H9 (cell line): ENCODE measurements around the gene ATG13. TPM values are rescaled to one million over a fixed set of nuclear protein-coding genes. Genes with fewer than 3 reads are reported as not detected.

Experiments used
- DNase-seq: peaks from one replicate; pipeline ENCODE4 v3.0.0-alpha.2; 2017
- H2AFZ ChIP-seq: one replicate; pipeline ENCODE4 v1.6.1; 2013; ENCODE audit warnings: mild to moderate bottlenecking, low read length, control low read depth, moderate library complexity
- H2AK5ac ChIP-seq: 2 replicates; pipeline ENCODE4 v1.6.1; 2013; ENCODE audit warnings: low read length, control low read depth, mixed read lengths; ENCODE audit not compliant: insufficient read length
- H2BK120ac ChIP-seq: one replicate; pipeline ENCODE4 v1.6.1; 2013; ENCODE audit warnings: low read depth, mild to moderate bottlenecking, low read length, control low read depth, inconsistent platforms; ENCODE audit not compliant: poor library complexity, severe bottlenecking
- H2BK12ac ChIP-seq: 2 replicates; pipeline ENCODE4 v1.6.1; 2013; ENCODE audit warnings: low read length, control low read depth, mixed read lengths, low read depth; ENCODE audit not compliant: insufficient read length
- H2BK15ac ChIP-seq: 2 replicates; pipeline ENCODE4 v1.6.1; 2013; ENCODE audit warnings: low read depth, low read length, control low read depth
- H2BK20ac ChIP-seq: one replicate; pipeline ENCODE4 v1.6.1; 2013; ENCODE audit warnings: low read depth, mild to moderate bottlenecking, low read length, control low read depth, inconsistent platforms; ENCODE audit not compliant: poor library complexity, severe bottlenecking
- H2BK5ac ChIP-seq: 2 replicates; pipeline ENCODE4 v1.6.1; 2013; ENCODE audit warnings: low read length, control low read depth, mixed read lengths; ENCODE audit not compliant: insufficient read length
- H3K14ac ChIP-seq: 2 replicates; pipeline ENCODE4 v1.6.1; 2013; ENCODE audit warnings: low read length, control low read depth; ENCODE audit not compliant: insufficient read depth
- H3K18ac ChIP-seq: 2 replicates; pipeline ENCODE4 v1.6.1; 2013; ENCODE audit warnings: low read depth, mild to moderate bottlenecking, mixed read lengths, low read length, control low read depth; ENCODE audit not compliant: insufficient read length
- H3K23ac ChIP-seq: 2 replicates; pipeline ENCODE4 v1.6.1; 2013; ENCODE audit warnings: low read length, control low read depth, mixed read lengths, low read depth; ENCODE audit not compliant: insufficient read length
- H3K23me2 ChIP-seq: 2 replicates; pipeline ENCODE4 v1.6.1; 2013; ENCODE audit warnings: low read depth, mild to moderate bottlenecking, mixed read lengths, low read length, control low read depth; ENCODE audit not compliant: insufficient read length, poor library complexity, severe bottlenecking
- H3K27ac ChIP-seq: 2 replicates; pipeline ENCODE4 v1.5.1; 2013; ENCODE audit warnings: low read length, control low read depth, mixed read lengths, low read depth; ENCODE audit not compliant: insufficient read length
- H3K27me3 ChIP-seq: 2 replicates; pipeline ENCODE4 v1.6.1; 2013; ENCODE audit warnings: low read length, control low read depth, inconsistent platforms; ENCODE audit not compliant: insufficient read depth
- H3K4ac ChIP-seq: 2 replicates; pipeline ENCODE4 v1.6.1; 2013; ENCODE audit warnings: low read depth, mild to moderate bottlenecking, control low read depth, inconsistent platforms, low read length, moderate library complexity
- H3K4me1 ChIP-seq: 2 replicates; pipeline ENCODE4 v1.6.1; 2013; ENCODE audit warnings: low read length, control low read depth, inconsistent platforms; ENCODE audit not compliant: insufficient read depth
- H3K4me2 ChIP-seq: 2 replicates; pipeline ENCODE4 v1.6.1; 2013; ENCODE audit warnings: low read length, control low read depth, mixed read lengths; ENCODE audit not compliant: insufficient read length, insufficient read depth
- H3K56ac ChIP-seq: 2 replicates; pipeline ENCODE4 v1.6.1; 2013; ENCODE audit warnings: low read depth, mild to moderate bottlenecking, mixed read lengths, low read length, control low read depth; ENCODE audit not compliant: insufficient read length
- H3K79me1 ChIP-seq: 2 replicates; pipeline ENCODE4 v1.6.1; 2013; ENCODE audit warnings: low read depth, mild to moderate bottlenecking, moderate library complexity, low read length, control low read depth, inconsistent platforms; ENCODE audit not compliant: insufficient read depth, poor library complexity, severe bottlenecking
- H3K79me2 ChIP-seq: 2 replicates; pipeline ENCODE4 v1.6.1; 2013; ENCODE audit warnings: low read length, control low read depth, inconsistent platforms; ENCODE audit not compliant: insufficient read depth
- H3K9ac ChIP-seq: 2 replicates; pipeline ENCODE4 v1.6.1; 2013; ENCODE audit warnings: low read length, control low read depth, mixed read lengths; ENCODE audit not compliant: insufficient read length; ENCODE audit errors: extremely low read depth
- H3K9me3 ChIP-seq: one replicate; pipeline ENCODE4 v1.6.1; 2013; ENCODE audit warnings: low read depth, low read length, inconsistent platforms; ENCODE audit not compliant: control insufficient read depth
- H3T11ph ChIP-seq: one replicate; pipeline ENCODE4 v1.6.1; 2013; ENCODE audit warnings: mild to moderate bottlenecking, low read length, control low read depth, inconsistent platforms
- H4K20me1 ChIP-seq: one replicate; pipeline ENCODE4 v1.6.1; 2013; ENCODE audit not compliant: control insufficient read depth, insufficient read length, insufficient read depth
- H4K5ac ChIP-seq: 2 replicates; pipeline ENCODE4 v1.6.1; 2013; ENCODE audit warnings: low read depth, mild to moderate bottlenecking, mixed read lengths, low read length, control low read depth; ENCODE audit not compliant: insufficient read length
- H4K8ac ChIP-seq: replicated peaks from 2 replicates; pipeline ENCODE4 v1.6.1; 2013; ENCODE audit warnings: low read length, control low read depth, mixed read lengths, low read depth; ENCODE audit not compliant: insufficient read length
- H4K91ac ChIP-seq: 2 replicates; pipeline ENCODE4 v1.6.1; 2013; ENCODE audit warnings: low read depth, mild to moderate bottlenecking, moderate library complexity, mixed read lengths, low read length, control low read depth; ENCODE audit not compliant: insufficient read length
- H3K27ac Mint-ChIP-seq, 3 experiments: 2 replicates in 2 of 3; 3 replicates in 1 of 3; pipeline ENCODE4 v1.8.0; 2020 to 2021; ENCODE audit warnings: mixed read lengths in 3 of 3, mild to moderate bottlenecking in 1 of 3, moderate library complexity in 1 of 3
- H3K27me3 Mint-ChIP-seq: 2 replicates; pipeline ENCODE4 v1.8.0; 2021; ENCODE audit warnings: low read depth, mild to moderate bottlenecking, moderate library complexity, mixed read lengths
- H3K36me3 Mint-ChIP-seq, 3 experiments: 2 replicates in 2 of 3; 3 replicates in 1 of 3; pipeline ENCODE4 v1.8.0; 2020 to 2021; ENCODE audit warnings: low read depth in 3 of 3, mixed read lengths in 3 of 3; ENCODE audit not compliant: insufficient read depth in 1 of 3
- H3K4me1 Mint-ChIP-seq, 2 experiments: 2 replicates each; pipeline ENCODE4 v1.8.0; 2020; ENCODE audit warnings: mixed read lengths in 2 of 2
- H3K4me3 Mint-ChIP-seq, 2 experiments: 2 replicates in 1 of 2; 3 replicates in 1 of 2; pipeline ENCODE4 v1.8.0; 2020 to 2021; ENCODE audit warnings: mild to moderate bottlenecking in 2 of 2, mixed read lengths in 2 of 2, moderate library complexity in 1 of 2
- H3K9me3 Mint-ChIP-seq, 2 experiments: 2 replicates in 1 of 2; 3 replicates in 1 of 2; pipeline ENCODE4 v1.8.0; 2020; ENCODE audit warnings: mild to moderate bottlenecking in 2 of 2, mixed read lengths in 2 of 2, moderate library complexity in 1 of 2
- WGBS: extraction: QIAGEN DNeasy Blood & Tissue Kit; methylation state at CpG from one replicate; pipeline ENCODE4 v1.1.7; 2013; ENCODE audit warnings: missing lambda C conversion rate, low lambda C conversion rate, mixed read lengths; ENCODE audit not compliant: insufficient read length; ENCODE audit errors: extremely low coverage; 5-methylcytosine and 5-hydroxymethylcytosine counted together
- total RNA-seq: library from RNA; stranded (reverse); gene quantifications from 2 replicates; pipeline ENCODE4 v1.2.1, GENCODE V29; 2021
- TF ChIP-seq, protein P1 (sequence below): fragments of 200-600 bp; sonication (generic); conservative IDR thresholded peaks from 3 replicates; pipeline ENCODE4 v1.8.0; 2021; ENCODE audit warnings: antibody characterized with exemption, mild to moderate bottlenecking

Gene ATG13
- total RNA-seq, 1 experiment from 2014 or later, result 79.1 TPM

DNA sequence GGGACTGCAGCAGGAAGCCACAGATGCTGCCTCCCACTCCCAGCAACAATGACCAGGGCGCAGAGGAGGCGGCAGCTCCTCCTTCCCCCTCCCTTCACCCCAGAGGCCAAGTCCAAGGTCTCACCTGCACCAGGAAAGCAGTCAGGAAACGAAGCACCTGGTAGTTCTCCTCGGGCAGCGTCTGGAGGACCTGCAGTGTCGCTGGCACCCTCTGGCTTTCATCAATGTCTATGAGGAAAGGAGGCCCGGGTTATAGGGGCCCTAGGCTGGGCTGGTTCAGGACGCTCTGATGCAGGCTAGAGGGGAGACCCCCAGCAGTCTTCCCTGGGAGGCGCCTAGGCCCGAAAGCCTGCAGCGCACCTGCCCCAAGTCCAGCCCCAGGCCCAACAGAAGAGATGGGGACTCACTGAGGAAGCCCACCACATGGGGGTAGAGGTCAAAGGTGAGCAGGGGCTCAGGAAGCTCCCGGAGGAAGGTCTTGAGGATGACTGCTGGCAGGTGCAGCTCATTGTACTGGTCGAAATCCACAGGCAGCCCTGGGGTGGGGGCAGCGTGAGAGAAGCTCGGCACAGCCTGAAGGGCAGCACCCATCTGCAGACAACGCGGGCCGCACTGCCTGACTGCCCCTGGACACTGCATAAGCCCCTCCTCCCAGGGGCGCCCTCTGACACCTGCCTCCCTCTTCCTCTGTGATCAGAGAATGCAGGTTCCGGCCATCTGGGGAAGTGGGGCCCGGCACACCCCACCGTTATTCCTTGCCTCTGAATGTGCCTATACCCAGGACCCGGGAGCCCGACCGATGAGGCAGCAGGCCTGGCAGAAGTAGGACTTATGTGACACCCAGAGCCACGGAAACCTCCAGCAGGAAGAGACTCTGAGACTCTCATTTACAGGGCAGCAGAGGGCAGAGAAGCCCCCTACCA lies 62.1 kb downstream of the ATG13 start:
- H2BK20ac ChIP-seq, result no peak overlapping the region
- no peak for DNase-seq
- no peak overlapping the region for H3K4ac ChIP-seq
- no peaks in the 10 kb centered on the region for H3K79me1 ChIP-seq
- no peak overlapping the region for H3K9ac ChIP-seq
- H3K27ac ChIP-seq, result no peak overlapping the region
- TF ChIP-seq, protein P1, sequence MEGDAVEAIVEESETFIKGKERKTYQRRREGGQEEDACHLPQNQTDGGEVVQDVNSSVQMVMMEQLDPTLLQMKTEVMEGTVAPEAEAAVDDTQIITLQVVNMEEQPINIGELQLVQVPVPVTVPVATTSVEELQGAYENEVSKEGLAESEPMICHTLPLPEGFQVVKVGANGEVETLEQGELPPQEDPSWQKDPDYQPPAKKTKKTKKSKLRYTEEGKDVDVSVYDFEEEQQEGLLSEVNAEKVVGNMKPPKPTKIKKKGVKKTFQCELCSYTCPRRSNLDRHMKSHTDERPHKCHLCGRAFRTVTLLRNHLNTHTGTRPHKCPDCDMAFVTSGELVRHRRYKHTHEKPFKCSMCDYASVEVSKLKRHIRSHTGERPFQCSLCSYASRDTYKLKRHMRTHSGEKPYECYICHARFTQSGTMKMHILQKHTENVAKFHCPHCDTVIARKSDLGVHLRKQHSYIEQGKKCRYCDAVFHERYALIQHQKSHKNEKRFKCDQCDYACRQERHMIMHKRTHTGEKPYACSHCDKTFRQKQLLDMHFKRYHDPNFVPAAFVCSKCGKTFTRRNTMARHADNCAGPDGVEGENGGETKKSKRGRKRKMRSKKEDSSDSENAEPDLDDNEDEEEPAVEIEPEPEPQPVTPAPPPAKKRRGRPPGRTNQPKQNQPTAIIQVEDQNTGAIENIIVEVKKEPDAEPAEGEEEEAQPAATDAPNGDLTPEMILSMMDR, result no peak
- H3K4me1 ChIP-seq, result no peaks in the 10 kb centered on the region
- Mint-ChIP-seq H3K27ac (no peak overlapping the region; a peak in 1 of 7 replicates), H3K4me1 (peaks cover 8 to 10% of the 10 kb centered on the region in 2 experiments), H3K9me3 (no peaks in the 10 kb centered on the region), H3K27me3 (no peaks in the 10 kb centered on the region; the same call in 1 of the 2 replicates), H3K36me3 (peaks cover 0 to 15% (median 9%) of the 10 kb centered on the region in 3 experiments; a peak in 4 of 7 replicates), H3K4me3 (no peak overlapping the region)
- no peak overlapping the region for H2AK5ac ChIP-seq
- H2BK120ac ChIP-seq, result no peak overlapping the region
- no peak overlapping the region for H3K56ac ChIP-seq
- H3K27me3 ChIP-seq, result no peaks in the 10 kb centered on the region
- H2BK5ac ChIP-seq, result no peak overlapping the region
- H2BK12ac ChIP-seq, result no peak overlapping the region
- H3K79me2 ChIP-seq, result no peaks in the 10 kb centered on the region
- no peaks in the 10 kb centered on the region for H3K23me2 ChIP-seq
- no peak overlapping the region for H3K4me2 ChIP-seq
- H3K14ac ChIP-seq, result no peak overlapping the region; the same call in 1 of the 2 replicates
- H3K18ac ChIP-seq, result no peak overlapping the region
- H4K8ac ChIP-seq, result no peak overlapping the region
- H3K23ac ChIP-seq, result no peak overlapping the region
- no peak overlapping the region for H4K5ac ChIP-seq
- WGBS, result no CpG with 5 or more reads among the region's 26 CpGs
- H2AFZ ChIP-seq, result no peak overlapping the region
- H3T11ph ChIP-seq, result no peak overlapping the region
- no peaks in the 10 kb centered on the region for H3K9me3 ChIP-seq
- no peaks in the 10 kb centered on the region for H4K20me1 ChIP-seq
- no peak overlapping the region for H4K91ac ChIP-seq
- no peak overlapping the region for H2BK15ac ChIP-seq
